Measurements from ENCODE around the gene LSM10.

DNA sequence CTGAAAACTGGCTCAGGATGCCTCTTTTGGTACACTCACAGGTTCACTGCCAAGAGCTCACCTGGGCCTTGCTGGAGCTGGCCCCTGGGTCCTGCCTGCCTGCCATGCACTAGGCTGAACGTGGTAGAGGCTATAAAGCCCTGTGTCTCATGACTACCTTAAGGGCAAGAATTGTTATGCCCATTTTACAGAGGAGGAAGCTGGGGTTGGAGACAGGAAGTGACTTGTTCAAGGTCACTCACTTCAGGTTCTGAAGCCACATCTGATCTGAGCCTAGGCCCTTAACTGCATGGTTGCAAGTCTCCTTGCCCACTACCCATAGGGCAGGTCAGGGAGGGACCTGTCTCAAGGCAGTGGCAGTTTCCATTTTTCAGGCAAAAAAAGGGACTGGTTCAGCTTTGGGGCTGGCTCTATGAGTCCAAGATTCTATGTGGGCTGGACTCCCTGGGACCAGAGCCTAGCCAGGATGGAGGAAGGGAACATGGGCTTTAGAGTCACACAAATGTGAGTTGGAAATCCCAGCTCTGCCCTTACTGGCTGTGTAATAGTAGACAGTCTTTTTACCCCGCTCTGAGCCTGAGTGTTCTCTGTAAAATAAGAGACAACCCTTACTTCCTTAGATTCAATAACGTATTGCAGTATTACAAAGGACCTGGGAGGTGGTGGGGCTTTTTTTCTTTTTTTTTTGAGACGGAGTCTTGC, 19.8 kb downstream of the LSM10 start:
- TF ChIP-seq, protein P1, sequence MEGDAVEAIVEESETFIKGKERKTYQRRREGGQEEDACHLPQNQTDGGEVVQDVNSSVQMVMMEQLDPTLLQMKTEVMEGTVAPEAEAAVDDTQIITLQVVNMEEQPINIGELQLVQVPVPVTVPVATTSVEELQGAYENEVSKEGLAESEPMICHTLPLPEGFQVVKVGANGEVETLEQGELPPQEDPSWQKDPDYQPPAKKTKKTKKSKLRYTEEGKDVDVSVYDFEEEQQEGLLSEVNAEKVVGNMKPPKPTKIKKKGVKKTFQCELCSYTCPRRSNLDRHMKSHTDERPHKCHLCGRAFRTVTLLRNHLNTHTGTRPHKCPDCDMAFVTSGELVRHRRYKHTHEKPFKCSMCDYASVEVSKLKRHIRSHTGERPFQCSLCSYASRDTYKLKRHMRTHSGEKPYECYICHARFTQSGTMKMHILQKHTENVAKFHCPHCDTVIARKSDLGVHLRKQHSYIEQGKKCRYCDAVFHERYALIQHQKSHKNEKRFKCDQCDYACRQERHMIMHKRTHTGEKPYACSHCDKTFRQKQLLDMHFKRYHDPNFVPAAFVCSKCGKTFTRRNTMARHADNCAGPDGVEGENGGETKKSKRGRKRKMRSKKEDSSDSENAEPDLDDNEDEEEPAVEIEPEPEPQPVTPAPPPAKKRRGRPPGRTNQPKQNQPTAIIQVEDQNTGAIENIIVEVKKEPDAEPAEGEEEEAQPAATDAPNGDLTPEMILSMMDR (conservative IDR thresholded peaks at IDR 0.05 in 1 of 2, IDR thresholded peaks at IDR 0.05 in 1 of 2; ENCODE audit: extremely low read depth in 1 of 2, insufficient read depth in 1 of 2, low read depth in 1 of 2, low read length in 2 of 2) = no peak
- TF ChIP-seq EZH2 (IDR thresholded peaks at IDR 0.05; ENCODE audit: borderline replicate concordance, low read length) = no peak
